Activated CD4-positive, alpha-beta T cell treated with anti-CD3 and anti-CD28 coated beads, Interleukin-2, Interleukin-4, amounts not matched to agents 100 ng/mL and 50 ng/mL, durations not matched to agents 16 hours and 8 hours (primary cell): ENCODE measurements around the gene DDX1.
"Not testable (repeated sequence)": the region's sequence is repeated elsewhere in the genome, so short reads cannot be mapped to it uniquely, and the experiment has no call there.

Experiments used
- DNase-seq: peaks from one replicate; pipeline ENCODE4 v3.0.0-alpha.2; 2020; ENCODE audit warnings: low spot score

Gene DDX1

DNA sequence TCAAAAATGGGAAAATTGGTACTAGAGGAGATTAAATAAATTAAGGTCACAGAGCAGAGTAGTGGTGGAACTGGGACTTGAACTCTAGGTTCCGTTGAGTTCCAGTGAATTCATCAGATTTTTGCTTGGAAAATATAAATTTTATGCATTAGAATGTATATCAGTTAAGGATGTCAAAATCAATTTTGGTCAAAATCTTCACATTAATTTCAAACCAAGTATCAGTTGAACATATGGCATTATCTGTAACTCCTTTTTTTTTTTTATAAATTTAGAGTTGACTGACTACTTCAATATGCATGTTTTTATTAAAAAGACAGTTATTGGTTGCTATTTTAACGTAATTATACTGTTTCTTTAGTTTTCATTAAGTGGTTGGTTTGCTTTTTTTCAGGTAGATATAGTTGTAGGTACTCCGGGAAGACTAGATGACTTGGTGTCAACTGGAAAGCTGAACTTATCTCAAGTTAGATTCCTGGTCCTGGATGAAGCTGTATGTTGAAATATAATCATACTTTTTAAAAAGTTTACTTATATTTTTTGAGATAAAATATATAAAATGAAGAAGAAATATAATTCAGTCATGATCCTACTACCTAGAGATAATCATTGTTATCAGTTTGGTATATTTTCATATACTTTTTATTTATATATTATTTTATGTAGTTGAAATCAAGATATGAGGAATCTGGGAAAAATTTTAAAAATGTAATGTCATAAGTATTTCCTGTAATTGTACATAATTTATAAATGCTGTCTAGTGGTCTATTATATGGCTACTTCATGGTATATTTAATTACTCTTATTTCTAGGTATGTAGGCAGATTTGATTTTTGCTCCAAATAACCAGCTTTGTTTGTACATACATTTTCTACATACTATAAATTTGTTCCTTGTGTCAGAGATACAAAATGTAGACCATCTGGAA is 25.4 kb downstream of the DDX1 start:
- DNase-seq, result no peak

- no peak for DNase-seq
Measured at GRCh38 chr2:15617778-15618448, 26.2 kb downstream of the DDX1 start.

DNA sequence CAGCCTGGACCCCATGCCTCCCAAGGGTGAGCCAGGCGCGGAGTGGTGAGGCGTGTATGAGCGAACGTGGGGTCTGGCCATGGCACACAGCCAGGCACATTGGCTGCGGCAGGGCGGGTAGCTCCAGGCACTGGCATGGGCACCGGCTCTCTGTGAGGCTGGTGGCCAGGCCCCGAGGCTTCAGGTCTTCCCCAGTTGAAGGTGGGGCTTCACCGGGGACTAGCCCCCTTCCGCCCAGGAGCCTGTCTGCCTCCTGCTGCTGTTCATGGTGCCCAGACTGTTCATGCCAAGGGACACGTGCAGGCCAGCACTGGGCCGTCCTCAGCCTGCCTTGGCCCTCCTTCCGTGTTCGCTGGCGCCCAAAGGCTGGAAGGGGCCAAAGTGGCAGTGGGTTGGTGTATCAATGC is 26.8 kb downstream of the DDX1 start:
- no peak for DNase-seq

- no peak for DNase-seq
Measured at GRCh38 chr2:15619076-15619475, 27.4 kb downstream of the DDX1 start.

DNA sequence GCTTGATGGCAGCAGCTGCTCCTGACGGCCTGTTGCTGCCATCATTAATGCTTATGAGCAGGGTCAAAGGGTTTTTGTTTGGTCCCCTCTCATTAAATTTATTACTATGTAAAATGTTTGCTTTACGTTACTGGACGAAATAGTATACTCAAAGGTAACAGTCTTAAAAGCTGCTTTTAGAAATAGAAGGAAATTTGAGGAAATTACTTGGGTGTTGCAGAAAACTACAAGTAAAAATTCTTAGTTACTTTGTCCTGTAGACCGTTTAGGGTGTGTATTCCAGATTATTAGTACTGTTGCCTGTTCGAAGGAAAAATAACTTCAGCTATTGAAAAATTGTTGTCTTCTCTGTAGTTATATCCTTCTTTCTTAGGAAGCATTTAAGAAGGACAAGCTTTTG is 27.8 kb downstream of the DDX1 start:
- no peak for DNase-seq

- no peak for DNase-seq
Measured at GRCh38 chr2:15619938-15620337, 28.3 kb downstream of the DDX1 start.

DNA sequence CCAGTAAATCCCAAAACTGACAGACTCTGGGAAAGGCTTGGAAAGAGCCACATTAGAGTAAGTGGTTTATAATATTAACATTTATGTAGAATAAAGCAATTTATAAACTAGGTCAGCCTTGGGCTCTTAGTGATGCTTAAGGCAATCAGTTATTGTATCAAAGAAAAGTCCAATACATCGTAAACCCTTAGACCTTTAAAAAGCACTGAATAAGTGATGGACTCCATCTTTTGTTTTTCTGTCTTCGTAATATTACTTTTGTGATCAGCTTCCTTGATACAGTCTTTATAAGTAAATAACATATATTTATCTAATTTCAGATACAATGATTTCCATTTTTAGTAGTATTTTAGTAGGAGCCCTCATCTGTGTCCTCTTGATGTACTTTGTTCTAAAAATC is 28.7 kb downstream of the DDX1 start:
- DNase-seq, result no peak

DNA sequence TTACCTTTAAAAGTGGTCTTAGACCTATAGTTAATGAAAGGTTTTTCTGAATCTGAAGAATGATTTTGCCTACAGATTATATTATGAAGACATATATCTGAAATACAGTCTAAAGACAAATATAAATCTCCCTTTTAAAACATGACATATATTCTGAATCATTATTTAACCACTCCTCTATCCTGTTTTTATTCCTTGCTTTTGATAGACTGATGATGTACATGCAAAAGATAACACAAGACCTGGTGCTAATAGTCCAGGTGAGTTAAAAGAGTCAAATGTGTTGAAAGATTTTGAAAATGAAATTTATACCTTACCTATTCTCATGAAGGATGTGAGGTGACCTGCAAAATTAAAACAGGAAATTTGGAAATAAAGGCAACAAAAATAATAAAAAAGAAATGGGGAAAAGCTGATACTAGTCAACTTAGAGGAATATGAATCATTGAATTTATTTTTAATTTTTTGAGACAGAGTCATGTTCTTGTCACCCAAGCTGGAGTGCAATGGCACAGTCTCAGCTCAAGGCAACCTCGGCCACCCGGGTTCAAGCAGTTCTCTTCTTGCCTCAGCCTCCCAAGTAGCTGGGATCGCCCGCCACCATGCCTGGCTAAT is 29.3 kb downstream of the DDX1 start:
- DNase-seq, result no peak

GRCh38 chr2:15621472-15621870 is 29.8 kb downstream of the DDX1 start:
- DNase-seq, result not testable (repeated sequence)

DNA sequence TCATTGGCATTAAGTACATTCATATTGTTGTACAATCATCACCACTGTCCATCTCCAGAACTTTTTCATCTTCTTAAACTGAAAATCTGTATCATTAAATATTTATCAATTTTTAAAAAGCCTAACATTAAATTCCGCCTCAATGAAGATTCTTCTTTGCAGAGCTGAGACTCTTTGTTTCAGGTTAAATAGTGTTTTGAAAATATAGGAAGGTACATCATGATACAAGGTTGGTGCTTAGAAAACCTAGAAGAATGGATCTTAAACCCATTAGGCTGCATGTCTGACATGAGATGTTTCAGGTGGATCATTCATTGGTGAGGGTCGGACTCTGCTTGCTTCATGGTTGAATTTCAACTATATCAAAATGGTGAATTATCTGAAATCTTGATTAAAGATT is 30.5 kb downstream of the DDX1 start:
- DNase-seq, result no peak

DNA sequence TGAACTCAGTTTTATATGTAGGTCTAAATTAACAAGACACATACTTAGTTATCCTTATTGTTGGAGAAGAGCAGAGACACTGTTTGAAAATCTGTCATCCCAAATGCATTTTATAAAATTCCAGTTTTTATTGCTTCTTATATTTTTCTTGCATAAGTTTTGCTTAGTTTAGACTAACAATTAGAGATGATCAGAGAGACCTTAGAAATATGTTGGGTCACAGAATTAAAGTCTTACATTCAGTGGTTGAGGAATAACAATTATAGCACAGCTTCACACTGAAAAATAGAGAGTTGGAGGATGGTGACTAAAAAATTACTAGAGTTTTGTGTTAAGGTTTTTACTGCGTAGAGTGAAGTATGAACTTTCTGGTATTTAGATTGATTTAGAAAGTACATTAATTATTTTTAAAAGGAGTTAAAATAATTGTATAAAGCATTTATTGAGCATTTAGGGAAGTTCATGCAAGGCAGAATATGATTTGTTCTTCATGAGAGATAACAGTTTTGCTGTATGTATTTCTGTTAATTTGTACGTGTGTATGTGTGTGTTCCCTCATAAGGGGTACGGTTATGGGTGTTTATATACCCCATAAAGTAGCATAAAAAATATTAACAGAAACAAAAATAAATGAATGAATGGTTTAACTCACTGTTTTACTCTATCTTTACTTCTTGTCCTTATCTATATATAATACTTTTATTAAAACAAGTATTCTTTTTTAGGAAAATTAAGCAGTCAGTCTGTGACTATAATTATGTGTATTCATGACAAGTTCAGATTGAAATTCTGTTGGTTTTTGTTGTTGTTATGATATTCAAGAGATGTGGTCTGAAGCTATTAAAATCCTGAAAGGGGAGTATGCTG is 31.2 kb downstream of the DDX1 start:
- no peak for DNase-seq

- DNase-seq, result no peak
Measured at GRCh38 chr2:15623481-15623796, 31.8 kb downstream of the DDX1 start.

DNA sequence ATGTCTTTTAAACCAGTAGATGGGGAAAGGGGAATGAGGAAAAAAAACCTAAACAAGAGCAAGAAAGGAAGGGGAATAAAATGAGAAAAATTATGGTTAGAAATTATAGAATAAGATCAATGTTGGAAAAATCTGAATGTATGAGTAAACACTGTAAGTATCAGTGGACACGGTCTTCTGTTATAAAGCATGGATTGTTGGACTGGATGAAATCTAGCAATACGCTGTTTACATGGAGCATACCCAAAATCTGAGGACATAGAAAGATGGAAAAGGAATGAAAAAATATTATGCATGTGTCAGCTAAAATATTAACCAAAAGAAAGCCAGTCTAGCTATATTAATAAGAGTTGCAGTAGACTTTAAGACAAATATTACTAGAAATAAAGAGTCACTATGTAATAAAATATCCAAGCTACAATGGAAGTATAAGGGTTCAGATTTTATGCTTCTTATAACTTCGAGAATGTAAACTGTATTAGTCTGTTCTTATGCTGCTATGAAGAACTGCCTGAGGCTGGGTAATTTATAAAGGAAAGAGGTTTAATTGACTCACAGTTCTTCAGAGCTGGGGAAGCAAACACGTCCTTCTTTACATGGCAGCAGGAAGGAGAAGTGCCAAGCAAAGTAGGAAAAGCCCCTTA is 32.4 kb downstream of the DDX1 start:
- DNase-seq, result no peak

DNA sequence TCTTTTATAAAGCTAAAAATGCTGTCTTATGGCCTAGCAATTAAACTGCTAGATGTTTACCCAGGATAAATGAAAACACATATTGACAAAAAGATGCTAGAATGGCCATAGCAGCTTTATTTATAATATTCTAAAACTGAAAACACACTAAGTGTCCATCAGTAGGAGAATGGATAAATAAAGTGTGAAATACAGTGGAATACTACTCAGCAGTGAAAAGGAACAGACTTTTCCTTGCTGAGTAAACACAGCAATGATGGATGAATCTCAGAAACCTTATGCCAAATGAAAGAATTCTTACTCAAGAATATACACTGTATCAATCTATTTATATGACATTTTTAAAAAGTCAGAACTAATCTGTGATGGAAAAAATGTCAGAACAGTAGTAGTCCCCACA is 33.2 kb downstream of the DDX1 start:
- no peak for DNase-seq

DNA sequence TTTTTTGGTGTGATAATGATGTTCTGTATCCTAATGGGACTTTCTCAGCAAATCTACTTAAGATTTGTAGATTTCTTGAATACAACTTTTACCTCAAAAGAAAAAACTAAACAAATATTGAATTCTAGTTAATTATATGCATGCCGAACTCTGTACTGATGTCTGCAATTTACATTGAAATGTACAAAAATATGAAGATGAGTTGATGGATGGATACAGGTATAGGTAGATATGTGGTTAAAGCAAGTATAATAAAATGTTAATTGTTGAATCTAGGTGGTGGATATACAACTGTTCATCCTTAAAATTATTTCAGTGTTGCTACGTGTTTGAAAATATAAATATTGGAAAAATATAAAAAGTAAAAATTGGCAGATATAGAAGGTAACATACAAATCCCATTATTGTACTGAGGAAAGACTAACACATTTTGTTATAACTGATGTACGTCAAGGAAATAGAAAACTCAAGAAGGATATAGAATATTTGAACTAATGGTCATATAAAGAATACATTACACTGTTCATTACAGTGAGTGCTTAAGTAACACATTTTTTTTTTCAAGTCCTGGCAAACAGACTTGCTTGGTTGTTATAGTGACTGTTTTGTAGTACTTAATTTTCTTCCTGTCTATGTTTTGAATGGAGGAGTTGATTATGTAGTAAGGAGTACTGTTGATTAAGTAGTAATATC is 33.8 kb downstream of the DDX1 start:
- no peak for DNase-seq

DNA sequence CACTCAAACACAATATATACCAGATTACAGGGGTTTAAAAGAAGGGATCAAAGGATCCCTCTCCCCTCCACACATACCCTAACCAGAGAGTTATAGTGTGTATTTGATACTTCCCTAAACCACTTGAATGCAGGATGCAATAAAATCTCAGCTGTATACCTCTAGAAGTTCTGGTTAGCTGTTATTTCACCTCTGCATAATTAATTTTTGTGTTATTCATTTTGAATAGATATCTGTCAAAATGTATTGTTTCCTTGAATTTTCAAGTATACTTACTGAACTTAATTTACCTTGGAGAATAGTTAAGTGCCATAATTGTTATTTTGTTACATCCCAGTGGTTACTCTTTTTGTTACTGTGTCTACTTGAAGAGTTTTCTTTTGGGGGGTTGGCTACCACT is 34.5 kb downstream of the DDX1 start:
- DNase-seq, result no peak

DNA sequence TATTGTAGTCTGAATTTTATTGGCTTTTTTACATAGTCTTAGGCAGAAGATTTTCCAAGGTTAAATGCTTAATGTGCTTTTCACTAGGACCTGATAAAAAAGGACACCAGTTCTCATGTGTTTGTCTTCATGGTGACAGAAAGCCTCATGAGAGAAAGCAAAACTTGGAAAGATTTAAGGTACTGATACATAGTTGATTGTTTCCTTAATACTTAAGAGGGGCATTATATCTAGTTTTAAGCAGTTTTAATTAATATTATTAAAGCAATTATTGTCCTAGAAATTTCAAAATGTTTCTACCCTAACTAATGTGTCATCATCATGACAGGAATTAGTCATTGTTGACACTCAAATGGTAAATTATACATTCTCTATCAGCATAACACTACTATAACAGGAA is 35.3 kb downstream of the DDX1 start:
- no peak for DNase-seq

GRCh38 chr2:15627817-15628684 is 36.4 kb downstream of the DDX1 start:
- no peak for DNase-seq

DNA sequence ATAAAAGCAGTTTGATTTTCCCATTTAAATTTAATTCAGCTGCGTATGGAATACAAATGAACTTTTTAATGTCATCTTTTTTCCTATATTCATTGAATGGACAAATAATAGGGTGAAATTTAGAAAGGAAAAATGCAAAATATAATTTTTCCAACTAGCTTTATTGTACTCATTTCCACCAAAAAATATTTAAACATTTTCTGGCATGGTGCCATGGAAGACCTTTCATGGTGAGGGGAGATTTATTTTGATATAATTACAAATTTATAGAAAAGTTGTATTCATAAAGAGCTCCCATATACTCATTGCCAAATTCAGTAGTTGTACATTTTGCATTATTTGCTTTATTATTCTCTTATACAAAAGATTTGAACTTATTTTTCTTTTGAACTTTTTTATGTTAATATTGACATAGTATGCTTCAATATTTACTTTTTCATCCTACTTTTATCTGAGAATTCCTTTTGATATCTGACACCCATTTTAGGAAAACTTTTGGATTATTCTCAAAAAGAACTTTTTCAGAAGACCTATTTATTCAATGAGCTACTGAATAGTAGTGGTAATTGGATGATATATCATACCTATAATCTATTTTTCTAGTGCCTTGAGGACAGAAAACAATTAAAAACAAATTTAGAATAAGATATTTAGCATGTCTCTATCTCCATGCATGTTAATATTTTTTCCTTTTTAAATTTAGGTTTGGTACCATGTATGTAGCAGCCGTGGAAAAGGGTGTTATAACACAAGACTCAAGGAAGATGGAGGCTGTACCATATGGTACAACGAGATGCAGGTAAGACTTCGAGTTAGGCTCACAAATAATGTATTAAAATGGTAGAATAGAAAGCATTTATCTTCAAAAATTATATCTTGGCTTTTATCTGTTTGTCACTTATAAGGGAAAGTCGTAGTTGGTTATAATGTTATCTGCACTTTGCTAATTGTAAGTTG is 37.5 kb downstream of the DDX1 start:
- DNase-seq, result no peak
